A172 (cell line): ENCODE data around the gene AADACL4. TPM values are rescaled to one million over a fixed set of nuclear protein-coding genes. Genes with fewer than 3 reads are reported as not detected.
A peak's percentile ranks its signal among the peaks of the same experiment; 100 is the strongest.
"Not testable (repeated sequence)": the region's sequence is repeated elsewhere in the genome, so short reads cannot be mapped to it uniquely, and the experiment has no call there.

Experiments
- DNase-seq: peaks from one replicate; pipeline ENCODE4 v3.0.0-alpha.2; 2015; ENCODE audit warnings: low spot score
- total RNA-seq: library from RNA; depleted of rRNA; stranded (reverse); fragments of >200 nt; shearing (Covaris generic); gene quantifications from 2 replicates; pipeline ENCODE4 v1.2.3, GENCODE V29; 2014

AADACL4 gene
- total RNA-seq, 1 experiment from 2014 or later = not detected

GRCh38 chr1:12657885-12658512, 14.1 kb downstream of the AADACL4 start:
- DNase-seq = not testable (repeated sequence)

GRCh38 chr1:12658531-12659453, 14.9 kb downstream of the AADACL4 start:
- peak; percentile 42 for DNase-seq

- DNase-seq = no peak
Measured at GRCh38 chr1:12661606-12662219, 17.8 kb downstream of the AADACL4 start.

GRCh38 chr1:12662556-12662955, 18.7 kb downstream of the AADACL4 start:
- no peak for DNase-seq

- DNase-seq = no peak
Measured at GRCh38 chr1:12665511-12665910, 21.6 kb downstream of the AADACL4 start.

- no peak for DNase-seq
Measured at GRCh38 chr1:12666141-12666735, 22.4 kb downstream of the AADACL4 start.

GRCh38 chr1:12669529-12670068, 25.7 kb downstream of the AADACL4 start:
- no peak for DNase-seq

GRCh38 chr1:12674358-12674757, 30.5 kb downstream of the AADACL4 start:
- no peak for DNase-seq

- not testable (repeated sequence) for DNase-seq
Measured at GRCh38 chr1:12676122-12676521, 32.2 kb downstream of the AADACL4 start.

GRCh38 chr1:12677565-12677964, 33.7 kb downstream of the AADACL4 start:
- no peak for DNase-seq

- no peak for DNase-seq
Measured at GRCh38 chr1:12678350-12678749, 34.5 kb downstream of the AADACL4 start.

GRCh38 chr1:12678820-12679219, 34.9 kb downstream of the AADACL4 start:
- no peak for DNase-seq

- no peak for DNase-seq
Measured at GRCh38 chr1:12690156-12690555, 46.3 kb downstream of the AADACL4 start.

GRCh38 chr1:12692967-12693782, 49.3 kb downstream of the AADACL4 start:
- no peak for DNase-seq

GRCh38 chr1:12696658-12697057, 52.8 kb downstream of the AADACL4 start:
- no peak for DNase-seq

GRCh38 chr1:12697397-12697796, 53.5 kb downstream of the AADACL4 start:
- DNase-seq = no peak

GRCh38 chr1:12703821-12704451, 60.1 kb downstream of the AADACL4 start:
- no peak for DNase-seq

- no peak for DNase-seq
Measured at GRCh38 chr1:12706061-12706460, 62.2 kb downstream of the AADACL4 start.

- no peak for DNase-seq
Measured at GRCh38 chr1:12708396-12709090, 64.7 kb downstream of the AADACL4 start.

- DNase-seq = no peak
Measured at GRCh38 chr1:12709091-12709491, 65.2 kb downstream of the AADACL4 start.
